Glutamatergic neuron (in vitro differentiated cells): ENCODE results near the gene EPS8L1. TPM values are rescaled to one million over a fixed set of nuclear protein-coding genes. Genes with fewer than 3 reads are reported as not detected.

Experiments used
- DNase-seq: peaks from one replicate; pipeline ENCODE4 v3.0.0; 2022
- H3K27ac Mint-ChIP-seq: one replicate; pipeline ENCODE4 v1.8.0; 2020; ENCODE audit warnings: mild to moderate bottlenecking, mixed read lengths, inconsistent platforms; ENCODE audit not compliant: unreplicated experiment
- H3K27me3 Mint-ChIP-seq: one replicate; pipeline ENCODE4 v1.8.0; 2020; ENCODE audit warnings: mild to moderate bottlenecking, moderate library complexity, mixed read lengths, inconsistent platforms; ENCODE audit not compliant: unreplicated experiment
- H3K36me3 Mint-ChIP-seq: one replicate; pipeline ENCODE4 v1.8.0; 2020; ENCODE audit warnings: mild to moderate bottlenecking, mixed read lengths, inconsistent platforms; ENCODE audit not compliant: unreplicated experiment
- H3K4me1 Mint-ChIP-seq: one replicate; pipeline ENCODE4 v1.8.0; 2020; ENCODE audit warnings: mild to moderate bottlenecking, low read depth, mixed read lengths, inconsistent platforms; ENCODE audit not compliant: unreplicated experiment
- H3K4me3 Mint-ChIP-seq: one replicate; pipeline ENCODE4 v1.8.0; 2020; ENCODE audit warnings: mild to moderate bottlenecking, mixed read lengths, inconsistent platforms; ENCODE audit not compliant: unreplicated experiment
- H3K9me3 Mint-ChIP-seq: one replicate; pipeline ENCODE4 v1.8.0; 2020; ENCODE audit warnings: mild to moderate bottlenecking, moderate library complexity, mixed read lengths, inconsistent platforms; ENCODE audit not compliant: unreplicated experiment
- CTCF ChIP-seq: fragments of 200-600 bp; sonication (generic); IDR thresholded peaks from one replicate; pipeline ENCODE4 v1.5.0; 2021; ENCODE audit not compliant: partially characterized antibody, unreplicated experiment
- total RNA-seq: library from RNA; stranded (reverse); fragmentation: NEBNext Ultra II Directional; extraction: Animal tissue kit (Norgen Biotek cat#: 25700); gene quantifications from one replicate; pipeline ENCODE4 v1.2.1, GENCODE V29; 2021; ENCODE audit not compliant: unreplicated experiment

EPS8L1 gene
- total RNA-seq, 1 donor from 2014 or later = 114 TPM

- Mint-ChIP-seq H3K36me3 (peaks cover 4% of the 10 kb centered on the region), H3K27me3 (peaks cover 2% of the 10 kb centered on the region), H3K4me1 (no peaks in the 10 kb centered on the region), H3K27ac (no peak overlapping the region), H3K4me3 (no peak overlapping the region), H3K9me3 (peaks cover 6% of the 10 kb centered on the region)
- no peak for TF ChIP-seq CTCF
- no peak for DNase-seq
These were observed 34.4 kb upstream of the EPS8L1 start for GRCh38 chr19:55041244-55041626.

GRCh38 chr19:55041627-55042343 lies 33.9 kb upstream of the EPS8L1 start:
- Mint-ChIP-seq H3K27ac (no peak overlapping the region), H3K4me1 (no peaks in the 10 kb centered on the region), H3K36me3 (peaks cover 4% of the 10 kb centered on the region), H3K27me3 (peaks cover 2% of the 10 kb centered on the region), H3K4me3 (no peak overlapping the region), H3K9me3 (peaks cover 6% of the 10 kb centered on the region)
- DNase-seq = no peak
- TF ChIP-seq CTCF = no peak

- Mint-ChIP-seq H3K27me3 (peaks cover 2% of the 10 kb centered on the region), H3K4me3 (no peak overlapping the region), H3K27ac (no peak overlapping the region), H3K9me3 (peaks cover 6% of the 10 kb centered on the region), H3K36me3 (peaks cover 4% of the 10 kb centered on the region), H3K4me1 (no peaks in the 10 kb centered on the region)
- TF ChIP-seq CTCF = no peak
- DNase-seq = no peak
These were observed 33.4 kb upstream of the EPS8L1 start for GRCh38 chr19:55042344-55042678.

- Mint-ChIP-seq H3K27ac (no peak overlapping the region), H3K9me3 (peaks cover 6% of the 10 kb centered on the region), H3K4me1 (no peaks in the 10 kb centered on the region), H3K36me3 (peaks cover 4% of the 10 kb centered on the region), H3K27me3 (peaks cover 2% of the 10 kb centered on the region), H3K4me3 (no peak overlapping the region)
- TF ChIP-seq CTCF = no peak
- no peak for DNase-seq
These were observed 33.0 kb upstream of the EPS8L1 start for GRCh38 chr19:55042688-55043087.

- H3K27ac Mint-ChIP-seq = no peak overlapping the region
- peaks cover 2% of the 10 kb centered on the region for H3K27me3 Mint-ChIP-seq
- no peak for TF ChIP-seq CTCF
- H3K36me3 Mint-ChIP-seq = peaks cover 4% of the 10 kb centered on the region
- DNase-seq = no peak
- H3K9me3 Mint-ChIP-seq = peaks cover 6% of the 10 kb centered on the region
- no peak overlapping the region for H3K4me3 Mint-ChIP-seq
- H3K4me1 Mint-ChIP-seq = no peaks in the 10 kb centered on the region
These were observed 31.4 kb upstream of the EPS8L1 start for GRCh38 chr19:55044286-55044685.
